Liver (tissue), 3 donors: ENCODE data around the gene LEF1.

Source experiments
- CTCF ChIP-seq: fragments of 150-350 bp; IDR thresholded peaks from 2 replicates; pipeline ENCODE4 v1.5.1; 2017; ENCODE audit warnings: improper control_type of control experiment, low read depth, low read length; ENCODE audit not compliant: missing input control
- HNF4A ChIP-seq, 2 donors: conservative IDR thresholded peaks; 2 replicates each; pipeline ENCODE4 v1.6.1; 2016; ENCODE audit warnings: antibody characterized with exemption in 2 of 2, mild to moderate bottlenecking in 2 of 2
- HNF4G ChIP-seq: IDR thresholded peaks from 2 replicates; pipeline ENCODE4 v1.6.1; 2016; ENCODE audit warnings: antibody characterized with exemption
- MAX ChIP-seq: IDR thresholded peaks from 2 replicates; pipeline ENCODE4 v1.6.1; 2016; ENCODE audit warnings: antibody characterized with exemption
- RAD21 ChIP-seq, 2 donors: IDR thresholded peaks; 2 replicates each; pipeline ENCODE4 v1.6.1; 2016; ENCODE audit warnings: antibody characterized with exemption in 2 of 2, mild to moderate bottlenecking in 2 of 2
- REST ChIP-seq: IDR thresholded peaks from 2 replicates; pipeline ENCODE4 v1.6.1; 2016; ENCODE audit warnings: antibody characterized with exemption, mild to moderate bottlenecking
- TAF1 ChIP-seq: conservative IDR thresholded peaks from 2 replicates; pipeline ENCODE4 v1.6.1; 2016; ENCODE audit warnings: antibody characterized with exemption, mild to moderate bottlenecking
- YY1 ChIP-seq: IDR thresholded peaks from 2 replicates; pipeline ENCODE4 v1.6.1; 2016; ENCODE audit warnings: antibody characterized with exemption, mild to moderate bottlenecking
- ZBTB33 ChIP-seq: IDR thresholded peaks from 2 replicates; pipeline ENCODE4 v1.6.1; 2016; ENCODE audit warnings: antibody characterized with exemption
- donor health status: healthy.
- donor health status: healthy.

- no peak for TF ChIP-seq RAD21 (IDR thresholded peaks at IDR 0.05)
- TF ChIP-seq YY1 = no peak
- no peak for TF ChIP-seq CTCF
- TF ChIP-seq TAF1 = no peak
- no peak for TF ChIP-seq REST
- no peak for TF ChIP-seq ZBTB33
- no peak for TF ChIP-seq HNF4A (conservative IDR thresholded peaks at IDR 0.05)
- TF ChIP-seq HNF4G = no peak
- no peak for TF ChIP-seq MAX
Observed at GRCh38 chr4:108118505-108118904, 50.2 kb downstream of the LEF1 start.
